ENCODE results near the gene HIP1.

- TF ChIP-seq, protein P1, sequence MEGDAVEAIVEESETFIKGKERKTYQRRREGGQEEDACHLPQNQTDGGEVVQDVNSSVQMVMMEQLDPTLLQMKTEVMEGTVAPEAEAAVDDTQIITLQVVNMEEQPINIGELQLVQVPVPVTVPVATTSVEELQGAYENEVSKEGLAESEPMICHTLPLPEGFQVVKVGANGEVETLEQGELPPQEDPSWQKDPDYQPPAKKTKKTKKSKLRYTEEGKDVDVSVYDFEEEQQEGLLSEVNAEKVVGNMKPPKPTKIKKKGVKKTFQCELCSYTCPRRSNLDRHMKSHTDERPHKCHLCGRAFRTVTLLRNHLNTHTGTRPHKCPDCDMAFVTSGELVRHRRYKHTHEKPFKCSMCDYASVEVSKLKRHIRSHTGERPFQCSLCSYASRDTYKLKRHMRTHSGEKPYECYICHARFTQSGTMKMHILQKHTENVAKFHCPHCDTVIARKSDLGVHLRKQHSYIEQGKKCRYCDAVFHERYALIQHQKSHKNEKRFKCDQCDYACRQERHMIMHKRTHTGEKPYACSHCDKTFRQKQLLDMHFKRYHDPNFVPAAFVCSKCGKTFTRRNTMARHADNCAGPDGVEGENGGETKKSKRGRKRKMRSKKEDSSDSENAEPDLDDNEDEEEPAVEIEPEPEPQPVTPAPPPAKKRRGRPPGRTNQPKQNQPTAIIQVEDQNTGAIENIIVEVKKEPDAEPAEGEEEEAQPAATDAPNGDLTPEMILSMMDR (IDR thresholded peaks at IDR 0.05), result no peak
- no peak for TF ChIP-seq GATA2 (CRISPR knock-in tag; IDR thresholded peaks at IDR 0.05)
Observed at GRCh38 chr7:75689246-75690099, 49.3 kb downstream of the HIP1 start.
